OCI-M1 (cell line): Measurements from ENCODE around the gene HYI.
"Not testable (repeated sequence)": the region's sequence is repeated elsewhere in the genome, so short reads cannot be mapped to it uniquely, and the experiment has no call there.

Experiments used
- DNase-seq: peaks from one replicate; lab custom pipeline; 2025; lab: John Stamatoyannopoulos, UW

Gene HYI

GRCh38 chr1:43427524-43427923 is 26.2 kb downstream of the HYI start:
- DNase-seq = no peak

DNA sequence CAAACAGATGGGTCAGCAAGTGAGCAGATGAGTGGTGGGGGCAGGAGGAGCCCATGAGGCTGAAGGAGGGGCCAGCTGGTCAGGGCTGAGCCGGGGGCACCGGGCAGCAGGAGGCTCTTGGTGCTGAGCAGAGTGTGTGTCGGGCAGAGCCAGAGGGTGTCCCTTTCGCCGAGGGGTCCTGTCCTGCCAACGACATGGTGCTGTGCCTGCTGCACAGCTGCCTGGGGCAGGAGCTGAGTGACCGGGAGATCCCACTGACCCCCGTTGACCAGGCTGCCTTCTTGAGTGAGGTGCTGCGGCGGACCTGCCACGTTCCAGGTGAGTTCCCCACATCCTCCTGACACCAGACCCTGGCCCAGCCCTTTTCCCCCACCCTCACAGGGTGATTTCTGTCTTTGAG is 27.5 kb downstream of the HYI start:
- no peak for DNase-seq

- no peak for DNase-seq
Observed at GRCh38 chr1:43425045-43425444, 28.7 kb downstream of the HYI start.

DNA sequence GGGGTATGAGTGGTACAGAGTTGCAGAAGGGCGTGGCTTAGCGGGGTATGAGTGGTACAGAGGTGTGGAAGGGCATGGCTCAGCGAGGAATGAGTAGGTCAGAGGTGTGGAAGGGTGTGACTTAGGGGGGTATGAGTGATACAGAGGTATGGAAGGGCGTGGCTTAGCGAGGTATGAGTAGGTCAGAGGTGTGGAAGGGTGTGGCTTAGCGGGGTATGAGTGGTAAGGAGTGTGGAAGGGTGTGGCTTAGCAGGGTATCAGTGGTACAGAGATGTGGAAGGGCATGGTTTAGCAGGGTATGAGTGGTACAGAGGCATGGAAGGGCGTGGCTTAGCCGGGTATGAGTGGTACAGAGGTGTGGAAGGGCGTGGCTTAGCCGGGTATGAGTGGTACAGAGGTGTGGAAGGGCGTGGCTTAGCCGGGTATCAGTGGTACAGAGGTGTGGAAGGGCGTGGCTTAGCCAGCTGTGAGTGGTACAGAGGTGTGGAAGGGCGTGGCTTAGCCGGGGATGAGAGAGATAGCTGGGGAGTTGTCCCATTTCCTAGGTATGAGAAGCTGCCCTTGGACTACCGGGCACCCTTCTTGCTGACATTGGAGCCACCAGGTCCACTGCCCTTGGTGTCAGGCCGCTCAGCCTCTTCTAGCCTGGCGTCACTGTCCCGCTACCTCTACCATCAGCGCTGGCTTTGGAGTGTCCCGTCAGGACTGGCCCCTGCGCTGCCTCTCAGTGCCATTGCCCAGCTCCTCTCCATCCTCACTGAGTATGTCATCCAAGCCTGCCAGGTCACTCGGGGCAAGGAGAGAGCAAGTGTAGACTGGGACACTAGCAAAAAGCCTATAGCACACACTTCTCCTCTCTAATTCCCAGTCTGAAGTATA is 29.8 kb downstream of the HYI start:
- no peak for DNase-seq

GRCh38 chr1:43422995-43423671 is 30.6 kb downstream of the HYI start:
- no peak for DNase-seq

- no peak for DNase-seq
Observed at GRCh38 chr1:43421976-43422750, 31.6 kb downstream of the HYI start.

- no peak for DNase-seq
Observed at GRCh38 chr1:43421396-43421795, 32.3 kb downstream of the HYI start.

GRCh38 chr1:43420874-43421273 is 32.9 kb downstream of the HYI start:
- DNase-seq = no peak

DNA sequence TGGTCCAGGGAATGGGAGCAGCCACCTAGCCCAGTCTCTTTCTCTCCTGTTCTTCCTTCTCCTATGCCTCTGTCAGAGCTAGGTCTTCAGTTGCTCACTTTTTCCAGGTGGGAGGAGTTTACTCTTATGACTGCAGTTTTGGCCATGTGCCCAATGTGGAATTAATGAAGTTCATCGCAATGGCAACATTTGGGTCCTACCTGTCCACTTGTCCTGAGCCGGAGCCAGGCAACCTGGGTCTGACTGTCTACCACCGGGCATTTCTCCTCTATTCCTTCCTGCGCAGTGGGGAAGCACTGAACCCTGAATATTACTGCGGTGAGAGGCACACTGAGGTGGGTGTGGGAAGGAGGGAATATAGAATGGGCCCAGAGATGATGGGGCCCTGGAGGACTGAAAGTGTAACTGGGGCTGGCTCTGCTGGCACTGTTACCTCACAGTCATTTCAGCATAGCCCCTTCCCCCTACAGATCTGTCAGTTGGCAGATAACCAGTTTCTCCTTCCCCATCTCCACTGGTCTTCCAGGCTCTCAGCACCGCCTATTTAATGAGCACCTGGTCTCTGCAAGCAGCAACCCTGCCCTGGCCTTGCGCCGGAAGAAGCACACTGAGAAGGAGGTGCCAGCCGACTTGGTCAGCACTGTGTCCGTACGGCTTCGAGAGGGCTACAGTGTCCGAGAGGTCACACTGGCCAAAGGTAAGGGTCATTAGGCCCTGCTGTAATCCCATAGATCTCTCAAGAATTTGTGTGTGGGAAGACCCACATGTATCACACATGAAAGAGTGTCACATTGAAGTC is 33.9 kb downstream of the HYI start:
- DNase-seq = no peak

DNA sequence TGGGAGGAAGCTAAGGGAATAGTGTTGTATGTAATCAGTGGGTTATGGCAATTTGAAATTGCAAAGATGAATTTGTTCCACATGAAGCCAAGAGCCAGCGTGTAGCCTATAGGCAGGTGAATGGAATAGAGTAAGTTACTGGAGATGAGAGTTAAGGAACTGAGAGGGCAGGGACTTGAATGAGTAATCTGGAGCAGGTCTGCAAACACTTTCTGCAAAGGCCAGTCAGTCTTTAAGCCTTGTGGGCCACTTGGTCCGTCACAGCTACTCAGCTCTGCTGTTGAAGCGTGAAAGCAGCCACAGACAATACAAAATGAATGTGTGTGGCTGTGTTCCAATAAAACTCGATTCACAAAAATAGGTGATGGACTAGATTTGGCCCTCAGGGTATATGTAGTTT is 34.9 kb downstream of the HYI start:
- no peak for DNase-seq

DNA sequence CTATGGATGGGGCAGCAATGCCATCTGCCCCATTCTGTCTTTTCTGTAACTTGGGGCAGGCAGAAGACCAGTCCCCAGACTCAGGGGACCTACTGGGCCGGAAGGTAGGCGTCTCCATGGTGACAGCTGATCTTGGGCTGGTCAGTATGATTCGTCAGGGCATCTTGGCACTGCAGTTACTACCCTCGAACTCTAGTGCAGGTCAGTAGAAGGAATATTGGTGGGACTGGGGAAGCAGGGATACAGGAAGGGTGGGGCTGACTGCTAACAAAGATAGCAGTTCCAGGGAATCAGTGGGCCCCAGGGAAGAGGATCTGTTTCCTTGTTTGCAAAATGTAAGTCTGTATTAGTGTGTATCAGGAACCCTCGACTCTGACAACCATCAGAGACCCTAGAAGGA is 37.8 kb downstream of the HYI start:
- no peak for DNase-seq

- DNase-seq = peak; percentile 89
Observed at GRCh38 chr1:43414634-43415223, 39.0 kb downstream of the HYI start.

GRCh38 chr1:43413426-43413825 is 40.3 kb downstream of the HYI start:
- DNase-seq = not testable (repeated sequence)

DNA sequence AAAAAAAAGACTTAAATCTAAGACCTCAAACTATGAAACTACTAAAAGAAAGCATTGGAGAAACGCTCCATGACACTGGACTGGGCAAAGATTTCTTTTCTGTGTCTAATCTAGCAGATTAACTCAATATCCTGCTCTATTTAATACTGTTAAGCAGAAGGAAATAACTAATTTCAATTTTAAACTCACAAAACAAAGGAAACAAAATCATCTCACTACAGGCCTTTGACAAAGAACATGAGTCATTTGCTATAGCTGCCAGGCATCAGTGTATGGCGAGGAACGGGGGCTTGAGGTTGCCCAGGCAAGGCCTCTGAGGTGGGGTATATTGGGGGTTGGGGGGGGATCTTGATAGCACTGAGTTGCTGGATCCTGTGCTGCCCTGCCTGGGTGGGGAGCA is 43.2 kb downstream of the HYI start:
- no peak for DNase-seq

GRCh38 chr1:43405876-43406234 is 47.9 kb downstream of the HYI start:
- no peak for DNase-seq

GRCh38 chr1:43405219-43405875 is 48.4 kb downstream of the HYI start:
- DNase-seq = peak; percentile 98

- no peak for DNase-seq
Observed at GRCh38 chr1:43404353-43404752, 49.4 kb downstream of the HYI start.

- peak; percentile 56 for DNase-seq
Observed at GRCh38 chr1:43402089-43402865, 51.5 kb downstream of the HYI start.
